Endodermal cell (in vitro differentiated cells): ENCODE results near the gene CNOT1. TPM values are rescaled to one million over a fixed set of nuclear protein-coding genes. Genes with fewer than 3 reads are reported as not detected.
"Not testable (repeated sequence)": the region's sequence is repeated elsewhere in the genome, so short reads cannot be mapped to it uniquely, and the experiment has no call there.

Experiments used
- DNase-seq: peaks from one replicate; pipeline ENCODE4 v3.0.0-alpha.2; 2017
- H3K27ac ChIP-seq: 2 replicates; pipeline ENCODE4 v1.5.1; 2013; ENCODE audit warnings: mild to moderate bottlenecking, low read depth, low read length, moderate library complexity
- H3K27me3 ChIP-seq: 2 replicates; pipeline ENCODE4 v1.6.1; 2013; ENCODE audit warnings: mild to moderate bottlenecking, low read length, moderate library complexity; ENCODE audit not compliant: insufficient read depth, control insufficient read depth, poor library complexity, severe bottlenecking
- H3K36me3 ChIP-seq: 2 replicates; pipeline ENCODE4 v1.7.0; 2013; ENCODE audit warnings: mild to moderate bottlenecking, low read length, moderate library complexity; ENCODE audit not compliant: control insufficient read depth, insufficient read depth
- H3K4me1 ChIP-seq: one replicate; pipeline ENCODE4 v1.7.0; 2013; ENCODE audit warnings: low read length; ENCODE audit not compliant: control insufficient read depth, insufficient read depth
- H3K4me3 ChIP-seq: 2 replicates; pipeline ENCODE4 v1.5.1; 2013; ENCODE audit warnings: mild to moderate bottlenecking, low read length, moderate library complexity
- H3K9ac ChIP-seq: 2 replicates; pipeline ENCODE4 v1.6.1; 2013; ENCODE audit warnings: mild to moderate bottlenecking, low read length, moderate library complexity; ENCODE audit not compliant: poor library complexity, severe bottlenecking; ENCODE audit errors: extremely low read depth
- H3K9me3 ChIP-seq: 2 replicates; pipeline ENCODE4 v1.6.1; 2013; ENCODE audit warnings: mild to moderate bottlenecking, low read length, moderate library complexity; ENCODE audit not compliant: control insufficient read depth
- H3K27ac Mint-ChIP-seq: 2 replicates; pipeline ENCODE4 v1.8.0; 2020; ENCODE audit warnings: mixed read lengths
- H3K27me3 Mint-ChIP-seq: 2 replicates; pipeline ENCODE4 v1.8.0; 2021; ENCODE audit warnings: mild to moderate bottlenecking, mixed read lengths; ENCODE audit not compliant: insufficient read depth
- H3K36me3 Mint-ChIP-seq: 2 replicates; pipeline ENCODE4 v1.8.0; 2020; ENCODE audit warnings: low read depth, mixed read lengths
- H3K4me1 Mint-ChIP-seq: 2 replicates; pipeline ENCODE4 v1.8.0; 2020; ENCODE audit warnings: mixed read lengths
- H3K4me3 Mint-ChIP-seq: 2 replicates; pipeline ENCODE4 v1.8.0; 2020; ENCODE audit warnings: mild to moderate bottlenecking, moderate library complexity, mixed read lengths
- H3K9me3 Mint-ChIP-seq: 2 replicates; pipeline ENCODE4 v1.8.0; 2020; ENCODE audit warnings: mild to moderate bottlenecking, mixed read lengths
- CTCF ChIP-seq: fragments of 200-600 bp; sonication (generic); conservative IDR thresholded peaks from 2 replicates; pipeline ENCODE4 v1.5.0; 2021; ENCODE audit warnings: antibody characterized with exemption, mild to moderate bottlenecking
- WGBS, 2 experiments: methylation state at CpG; one replicate each; pipeline versions ENCODE4 v1.1.5 to v1.1.7; 2013; ENCODE audit warnings: missing lambda C conversion rate in 2 of 2, mixed read lengths in 1 of 2; ENCODE audit not compliant: insufficient coverage in 1 of 2, insufficient read length in 1 of 2; 5-methylcytosine and 5-hydroxymethylcytosine counted together
- total RNA-seq, 2 donors: library from RNA; stranded (reverse); fragmentation: NEBNext Ultra II Directional in 1 of 2; extraction: Animal tissue kit (Norgen Biotek cat#: 25700) in 1 of 2; gene quantifications; 2 replicates in 1 of 2; 3 replicates in 1 of 2; pipeline ENCODE4 v1.2.1, GENCODE V29; 2021

CNOT1 gene
- total RNA-seq, 2 donors from 2014 or later, result 253 to 263 TPM

- H3K9me3 ChIP-seq, result no peaks in the 10 kb centered on the region
- no peak for TF ChIP-seq CTCF
- H3K36me3 Mint-ChIP-seq, result peaks cover 29% of the 10 kb centered on the region
- H3K36me3 ChIP-seq, result peaks cover 23% of the 10 kb centered on the region
- peak overlapping the region; percentile 99 for H3K27ac ChIP-seq
- H3K27ac Mint-ChIP-seq, result no peak overlapping the region
- no peak for DNase-seq
- no peaks in the 10 kb centered on the region for H3K9me3 Mint-ChIP-seq
- no peaks in the 10 kb centered on the region for H3K27me3 Mint-ChIP-seq
- H3K4me3 Mint-ChIP-seq, result no peak overlapping the region
- H3K9ac ChIP-seq, result no peak overlapping the region
- no peak overlapping the region for H3K4me3 ChIP-seq
- no peaks in the 10 kb centered on the region for H3K27me3 ChIP-seq
- peaks cover 12% of the 10 kb centered on the region for H3K4me1 ChIP-seq
- peaks cover 3% of the 10 kb centered on the region for H3K4me1 Mint-ChIP-seq
- 92 to 96% methylated on average over 8 to 20 of the region's 20 CpGs for WGBS, 2 experiments
Observed at GRCh38 chr16:58493756-58494431, 135.7 kb downstream of the CNOT1 start.

- Histone ChIP-seq H3K27me3 (no peaks in the 10 kb centered on the region), H3K4me3 (no peak overlapping the region), H3K9me3 (no peaks in the 10 kb centered on the region), H3K27ac (no peak overlapping the region), H3K9ac (no peak overlapping the region), H3K4me1 (peaks cover 21% of the 10 kb centered on the region), H3K36me3 (peaks cover 23% of the 10 kb centered on the region)
- Mint-ChIP-seq H3K4me3 (no peak overlapping the region), H3K9me3 (no peaks in the 10 kb centered on the region), H3K36me3 (peaks cover 29% of the 10 kb centered on the region), H3K27me3 (no peaks in the 10 kb centered on the region), H3K4me1 (peaks cover 3% of the 10 kb centered on the region), H3K27ac (no peak overlapping the region)
- DNase-seq, result peak; percentile 65
- no peak for TF ChIP-seq CTCF
- WGBS, 2 experiments, result 59 to 76% methylated on average over 5 of the region's 5 CpGs
Observed at GRCh38 chr16:58492735-58493134, 136.9 kb downstream of the CNOT1 start.

DNA sequence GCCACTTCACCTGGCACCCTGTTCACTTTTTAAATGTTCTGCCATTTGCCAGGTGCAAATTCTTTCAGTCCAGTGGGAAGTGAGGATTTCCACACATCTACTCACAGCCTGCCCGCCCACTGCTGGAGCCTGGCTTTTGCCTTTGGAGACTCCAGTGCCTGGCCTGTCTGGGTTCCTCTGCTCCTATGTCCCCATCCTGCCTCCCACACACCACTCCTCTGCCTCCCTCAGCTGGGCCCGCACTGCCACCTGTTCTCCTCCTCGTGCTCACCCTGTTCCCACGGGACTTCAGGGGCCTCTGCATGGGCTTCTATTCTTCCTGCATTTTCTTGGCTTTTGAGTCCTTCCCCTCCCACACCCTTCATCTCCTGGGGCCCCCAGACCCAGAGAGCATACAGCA lies 137.6 kb downstream of the CNOT1 start:
- H3K27me3 Mint-ChIP-seq, result no peaks in the 10 kb centered on the region
- H3K36me3 Mint-ChIP-seq, result peaks cover 29% of the 10 kb centered on the region
- peaks cover 3% of the 10 kb centered on the region for H3K4me1 Mint-ChIP-seq
- H3K27ac Mint-ChIP-seq, result no peak overlapping the region
- H3K27me3 ChIP-seq, result no peaks in the 10 kb centered on the region
- no peak for DNase-seq
- no peaks in the 10 kb centered on the region for H3K9me3 Mint-ChIP-seq
- peaks cover 21% of the 10 kb centered on the region for H3K4me1 ChIP-seq
- no peak overlapping the region for H3K4me3 ChIP-seq
- H3K4me3 Mint-ChIP-seq, result no peak overlapping the region
- no peak overlapping the region for H3K9ac ChIP-seq
- WGBS, 2 experiments, result 93 to 100% methylated on average over 1 to 4 of the region's 4 CpGs
- no peak for TF ChIP-seq CTCF
- no peaks in the 10 kb centered on the region for H3K9me3 ChIP-seq
- H3K36me3 ChIP-seq, result peaks cover 23% of the 10 kb centered on the region
- H3K27ac ChIP-seq, result peak overlapping the region; percentile 44

DNA sequence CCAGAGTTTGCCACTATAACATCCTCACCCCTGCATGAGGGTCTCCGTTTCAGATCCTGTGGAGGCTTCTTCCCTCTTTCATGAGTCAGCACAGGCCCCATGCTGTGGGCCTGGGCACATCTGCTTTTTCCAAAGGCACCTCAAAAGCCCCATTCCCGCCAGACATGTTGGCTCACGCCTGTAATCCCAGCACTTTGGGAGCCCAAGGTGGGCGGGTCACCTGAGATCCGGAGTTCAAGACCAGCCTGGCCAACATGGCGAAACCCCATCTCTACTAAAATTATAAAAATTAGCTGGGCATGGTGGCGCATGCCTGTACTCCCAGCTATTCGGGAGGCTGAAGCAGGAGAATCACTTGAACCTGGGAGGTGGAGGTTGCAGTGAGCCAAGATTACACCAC lies 139.1 kb downstream of the CNOT1 start:
- H3K4me1 ChIP-seq, result peaks cover 11% of the 10 kb centered on the region
- H3K4me1 Mint-ChIP-seq, H3K27me3 Mint-ChIP-seq, H3K4me3 ChIP-seq, H3K9me3 ChIP-seq, DNase-seq, H3K9ac ChIP-seq, H3K27ac ChIP-seq, H3K9me3 Mint-ChIP-seq, H3K27me3 ChIP-seq, H3K4me3 Mint-ChIP-seq, H3K27ac Mint-ChIP-seq: not testable (repeated sequence)
- peaks cover 28% of the 10 kb centered on the region for H3K36me3 Mint-ChIP-seq
- WGBS, 2 experiments, result 95% methylated on average over 7 to 8 of the region's 8 CpGs
- H3K36me3 ChIP-seq, result peaks cover 18% of the 10 kb centered on the region
